Tibial nerve (tissue), 4 donors: ENCODE results near the gene YY1. TPM values are rescaled to one million over a fixed set of nuclear protein-coding genes. Genes with fewer than 3 reads are reported as not detected.
"Not testable (repeated sequence)": the region's sequence is repeated elsewhere in the genome, so short reads cannot be mapped to it uniquely, and the experiment has no call there.

Experiments used
- DNase-seq, 2 donors: peaks; one replicate each; pipeline ENCODE4 v3.0.0-alpha.2; 2019; ENCODE audit warnings: low spot score in 2 of 2
- H3K27ac ChIP-seq, 4 donors: fragments of 200-600 bp; sonication (generic) in 3 of 4; one replicate each; pipeline ENCODE4 v1.5.1; 2017 to 2019; ENCODE audit warnings: mild to moderate bottlenecking in 1 of 4
- H3K27me3 ChIP-seq, 2 donors: fragments of 200-600 bp; sonication (generic) in 1 of 2; one replicate each; pipeline versions ENCODE4 v1.5.1 to v1.6.0; 2017 to 2019
- H3K36me3 ChIP-seq, 3 donors: fragments of 200-600 bp; sonication (generic); one replicate each; pipeline ENCODE4 v1.5.1; 2018 to 2019
- H3K4me1 ChIP-seq, 4 donors: fragments of 200-600 bp; sonication (generic) in 3 of 4; one replicate each; pipeline ENCODE4 v1.5.1; 2017 to 2019
- H3K4me3 ChIP-seq, 4 donors: fragments of 200-600 bp; sonication (generic) in 3 of 4; one replicate each; pipeline ENCODE4 v1.5.1; 2017 to 2019; ENCODE audit warnings: mild to moderate bottlenecking in 1 of 4, moderate library complexity in 1 of 4
- H3K9me3 ChIP-seq, 4 donors: fragments of 200-600 bp; sonication (generic) in 3 of 4; one replicate each; pipeline ENCODE4 v1.5.1; 2017 to 2019
- CTCF ChIP-seq, 5 experiments: fragments of 200-600 bp in 3 of 5; fragments of 450-650 bp in 2 of 5; sonication (generic) in 3 of 5; IDR thresholded peaks; one replicate each; pipeline ENCODE4 v1.5.1; 2016 to 2019; ENCODE audit warnings: antibody characterized with exemption in 5 of 5, mild to moderate bottlenecking in 3 of 5, moderate library complexity in 2 of 5
- EP300 ChIP-seq, 2 donors: sonication (generic); formaldehyde crosslinking; IDR thresholded peaks; one replicate each; pipeline ENCODE4 v1.6.1; 2017; ENCODE audit warnings: antibody characterized with exemption in 2 of 2, mild to moderate bottlenecking in 1 of 2
- POLR2A ChIP-seq, 2 donors: fragments of 450-650 bp; IDR thresholded peaks; one replicate each; pipeline ENCODE4 v1.6.1; 2017; ENCODE audit warnings: antibody characterized with exemption in 2 of 2, mild to moderate bottlenecking in 2 of 2, moderate library complexity in 2 of 2
- WGBS, 2 donors: methylation state at CpG; one replicate each; pipeline ENCODE4 v1.1.5; 2018; 5-methylcytosine and 5-hydroxymethylcytosine counted together
- total RNA-seq, 4 donors: library from RNA; depleted of rRNA; stranded (reverse); fragments of >200 nt; gene quantifications; one replicate each; pipeline ENCODE4 v1.1.0, GENCODE V29; 2016

Gene YY1
- total RNA-seq, 4 donors from 2014 or later, result 55.9 to 60.3 (median 58.7) TPM

GRCh38 chr14:100279133-100279532 is 40.2 kb downstream of the YY1 start:
- Histone ChIP-seq H3K27me3 (no peaks in the 10 kb centered on the region), H3K36me3 (peaks cover 0 to 27% (median 0%) of the 10 kb centered on the region in 3 donors), H3K4me3 (no peak overlapping the region), H3K4me1 (peaks cover 0 to 47% (median 7%) of the 10 kb centered on the region in 4 donors), H3K9me3 (no peaks in the 10 kb centered on the region), H3K27ac (no peak overlapping the region)
- TF ChIP-seq POLR2A (IDR thresholded peaks at IDR 0.05) (no peak), CTCF (IDR thresholded peaks at IDR 0.05) (no peak), EP300 (IDR thresholded peaks at IDR 0.05) (no peak)
- WGBS, 2 donors, result 48 to 51% methylated on average over 2 of the region's 2 CpGs
- DNase-seq, result no peak

- TF ChIP-seq EP300 (IDR thresholded peaks at IDR 0.05) (no peak), POLR2A (IDR thresholded peaks at IDR 0.05) (no peak), CTCF (IDR thresholded peaks at IDR 0.05) (no peak)
- DNase-seq, result no peak
- Histone ChIP-seq H3K36me3 (peaks cover 0 to 27% (median 0%) of the 10 kb centered on the region in 3 donors), H3K27ac (no peak overlapping the region), H3K27me3 (no peaks in the 10 kb centered on the region), H3K4me3 (no peak overlapping the region), H3K9me3 (no peaks in the 10 kb centered on the region), H3K4me1 (peaks cover 0 to 46% (median 8%) of the 10 kb centered on the region in 4 donors)
- WGBS, 2 donors, result 83 to 91% methylated on average over 8 of the region's 8 CpGs
These were observed 40.6 kb downstream of the YY1 start for GRCh38 chr14:100279563-100279962.

GRCh38 chr14:100281286-100282082 is 42.5 kb downstream of the YY1 start:
- 63 to 72% methylated on average over 6 to 11 of the region's 11 CpGs for WGBS, 2 donors
- Histone ChIP-seq H3K27me3 (no peaks in the 10 kb centered on the region), H3K36me3 (peaks cover 0 to 20% (median 0%) of the 10 kb centered on the region in 3 donors), H3K9me3 (no peaks in the 10 kb centered on the region), H3K4me3 (no peak overlapping the region), H3K4me1 (peaks cover 0 to 53% (median 12%) of the 10 kb centered on the region in 4 donors), H3K27ac (no peak overlapping the region)
- DNase-seq, result no peak
- TF ChIP-seq CTCF (IDR thresholded peaks at IDR 0.05), result no peak
- no peak for TF ChIP-seq EP300 (IDR thresholded peaks at IDR 0.05)
- no peak for TF ChIP-seq POLR2A (IDR thresholded peaks at IDR 0.05)

GRCh38 chr14:100282083-100282350 is 43.1 kb downstream of the YY1 start:
- no peak for DNase-seq
- H3K4me3 ChIP-seq, result no peak overlapping the region
- peaks cover 0 to 58% (median 12%) of the 10 kb centered on the region in 4 donors for H3K4me1 ChIP-seq
- H3K27ac ChIP-seq, result no peak overlapping the region
- no peaks in the 10 kb centered on the region for H3K9me3 ChIP-seq
- H3K36me3 ChIP-seq, result peaks cover 0 to 14% (median 0%) of the 10 kb centered on the region in 3 donors
- 96 to 99% methylated on average over 7 of the region's 7 CpGs for WGBS, 2 donors
- no peaks in the 10 kb centered on the region for H3K27me3 ChIP-seq
- TF ChIP-seq POLR2A (IDR thresholded peaks at IDR 0.05) (no peak), CTCF (IDR thresholded peaks at IDR 0.05) (no peak), EP300 (IDR thresholded peaks at IDR 0.05) (no peak)

GRCh38 chr14:100282766-100283419 is 43.9 kb downstream of the YY1 start:
- DNase-seq, result no peak
- H3K4me1 ChIP-seq, result peaks cover 0 to 61% (median 12%) of the 10 kb centered on the region in 4 donors

GRCh38 chr14:100283436-100283835 is 44.5 kb downstream of the YY1 start:
- peaks cover 0 to 61% (median 12%) of the 10 kb centered on the region in 4 donors for H3K4me1 ChIP-seq
- H3K27ac ChIP-seq, H3K36me3 ChIP-seq, H3K9me3 ChIP-seq, DNase-seq, H3K4me3 ChIP-seq, H3K27me3 ChIP-seq: not testable (repeated sequence)
- WGBS, 2 donors, result 92 to 95% methylated on average over 9 of the region's 9 CpGs

More at GRCh38 chr14:100282766-100283419, 43.9 kb downstream of the YY1 start:
- no peak overlapping the region for H3K4me3 ChIP-seq
- peak overlapping the region in 1 of 4 donors; percentile 10 for H3K27ac ChIP-seq
- TF ChIP-seq CTCF (IDR thresholded peaks at IDR 0.05) (no peak), EP300 (IDR thresholded peaks at IDR 0.05) (no peak), POLR2A (IDR thresholded peaks at IDR 0.05) (no peak)
- H3K9me3 ChIP-seq, result no peaks in the 10 kb centered on the region
- no peaks in the 10 kb centered on the region for H3K27me3 ChIP-seq
- peaks cover 0 to 8% (median 0%) of the 10 kb centered on the region in 3 donors for H3K36me3 ChIP-seq
- 83 to 90% methylated on average over 9 of the region's 9 CpGs for WGBS, 2 donors
